ENCODE results near the gene BAIAP2.

Gene BAIAP2

DNA sequence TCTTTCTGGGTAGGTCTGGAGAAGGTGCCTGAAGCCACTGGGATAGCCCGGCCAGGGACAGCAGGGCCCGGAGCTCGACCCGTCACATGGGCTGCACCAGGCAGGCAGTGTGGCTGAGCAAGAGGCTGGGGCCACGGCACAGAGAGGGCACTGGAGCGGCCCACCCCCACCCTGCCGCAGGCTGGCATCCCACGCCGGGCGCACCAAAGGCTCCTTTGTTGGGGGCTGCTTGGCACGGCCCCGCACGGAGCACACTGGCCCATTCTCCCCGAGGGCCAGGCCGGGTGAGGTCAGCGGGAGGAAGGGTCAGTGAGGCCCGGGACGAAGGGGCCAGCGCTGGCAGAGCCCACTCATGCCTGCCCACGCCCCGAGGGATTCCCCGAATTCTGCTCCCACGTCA, 93.8 kb downstream of the BAIAP2 start:
- no peak for DNase-seq

GRCh38 chr17:81129289-81129688, 94.3 kb downstream of the BAIAP2 start:
- no peak for DNase-seq

- DNase-seq = no peak
Measured at GRCh38 chr17:81129711-81130367, 94.9 kb downstream of the BAIAP2 start.

DNA sequence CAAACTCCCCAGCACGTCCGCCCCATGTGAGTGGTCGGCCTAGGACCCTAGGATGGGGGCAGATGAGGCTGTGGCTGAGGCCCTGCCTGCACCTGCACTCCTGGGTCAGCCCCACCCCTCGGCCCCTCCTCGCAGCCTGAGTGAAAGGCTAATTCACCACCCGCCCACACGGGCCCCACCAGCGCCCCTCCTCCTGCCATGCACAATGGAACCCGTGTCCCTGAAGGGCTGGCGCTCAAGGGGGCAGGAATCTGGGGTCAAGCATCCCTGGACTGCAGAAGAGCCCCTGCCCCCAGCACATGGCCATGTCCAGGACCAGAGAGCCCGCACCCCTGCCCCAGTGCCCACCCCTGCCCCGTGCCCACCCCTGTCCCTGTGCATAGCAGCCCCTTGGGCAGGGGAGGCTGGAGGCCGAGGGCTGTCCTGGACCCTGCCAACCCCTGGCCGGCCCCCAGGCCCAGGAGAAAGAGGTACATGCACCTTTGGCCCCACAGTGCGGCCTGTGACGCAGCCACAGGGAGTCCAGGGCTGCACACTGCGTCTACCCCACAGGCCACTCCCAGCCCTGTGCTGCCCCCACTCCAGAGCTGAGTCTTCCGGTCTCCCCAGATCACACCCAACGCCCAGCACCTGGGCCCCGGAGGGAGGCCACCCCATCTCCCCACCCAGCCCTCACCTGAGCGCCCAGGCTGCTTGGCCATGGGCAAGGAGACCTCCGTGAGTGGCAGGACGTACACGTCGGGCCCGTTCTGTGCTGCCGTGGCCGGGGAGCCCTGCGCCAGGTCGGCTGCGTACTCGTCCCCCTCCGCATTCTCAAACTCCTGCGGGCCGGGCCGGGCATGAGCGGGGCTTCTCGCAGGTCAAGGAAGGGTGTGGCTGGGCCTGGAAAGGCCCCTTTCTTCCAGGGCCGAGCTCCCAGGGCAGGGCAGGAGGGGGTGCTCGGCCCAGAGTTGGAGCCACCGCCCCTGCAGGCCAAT, 95.7 kb downstream of the BAIAP2 start:
- no peak for DNase-seq

DNA sequence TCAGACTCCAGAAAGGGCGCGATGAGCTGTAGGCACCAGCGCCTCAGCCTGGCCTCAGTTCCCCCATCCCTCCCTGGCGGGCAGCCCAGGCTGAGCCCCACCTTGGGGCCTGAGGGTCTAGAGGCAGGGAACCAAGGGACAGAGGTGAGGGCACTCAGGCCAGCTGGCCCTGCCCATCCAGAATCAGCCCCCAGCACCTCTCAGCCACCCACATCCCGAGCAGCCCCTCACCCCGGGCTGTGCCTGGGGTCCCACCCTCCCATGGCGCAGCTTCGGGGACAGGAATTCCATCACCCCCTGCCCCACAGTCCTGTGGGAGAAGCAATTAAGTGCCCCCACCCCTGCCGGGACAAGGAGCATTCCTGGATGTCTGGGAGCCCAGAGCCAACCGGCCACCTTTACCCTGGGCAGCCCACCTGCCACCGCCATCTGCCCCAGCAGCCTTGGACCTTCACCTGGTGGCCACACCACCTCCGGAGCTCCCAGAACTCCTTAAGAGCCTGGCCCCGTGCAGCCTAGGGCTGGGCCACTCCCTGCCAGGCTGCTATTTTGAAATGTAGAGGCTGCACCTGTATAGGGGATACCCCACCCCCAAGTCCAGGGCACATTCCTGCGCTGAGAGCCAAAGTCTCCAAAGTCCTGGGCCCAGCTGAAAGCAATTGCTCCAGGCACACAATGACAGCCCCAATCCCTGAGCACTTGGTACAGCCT, 96.7 kb downstream of the BAIAP2 start:
- DNase-seq = no peak

DNA sequence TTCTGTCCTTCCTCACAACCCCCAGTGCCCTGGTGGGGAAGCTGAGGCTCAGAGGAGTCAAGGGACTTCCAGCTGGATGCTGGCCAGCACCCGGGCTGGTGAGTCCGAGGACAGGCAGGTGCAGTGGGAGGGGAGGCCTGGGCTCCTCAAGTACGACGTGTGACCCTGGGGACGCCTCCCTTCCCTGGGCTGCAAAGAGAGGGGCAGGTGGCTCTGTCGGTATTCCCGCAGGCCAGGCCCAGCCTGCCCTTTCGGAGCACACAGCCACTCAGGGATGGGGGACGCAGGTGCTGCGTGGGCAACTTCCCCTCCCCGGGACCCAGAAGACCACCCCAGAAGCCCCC, 97.2 kb downstream of the BAIAP2 start:
- no peak for DNase-seq

- DNase-seq = no peak
Measured at GRCh38 chr17:81132770-81133723, 98.1 kb downstream of the BAIAP2 start.

DNA sequence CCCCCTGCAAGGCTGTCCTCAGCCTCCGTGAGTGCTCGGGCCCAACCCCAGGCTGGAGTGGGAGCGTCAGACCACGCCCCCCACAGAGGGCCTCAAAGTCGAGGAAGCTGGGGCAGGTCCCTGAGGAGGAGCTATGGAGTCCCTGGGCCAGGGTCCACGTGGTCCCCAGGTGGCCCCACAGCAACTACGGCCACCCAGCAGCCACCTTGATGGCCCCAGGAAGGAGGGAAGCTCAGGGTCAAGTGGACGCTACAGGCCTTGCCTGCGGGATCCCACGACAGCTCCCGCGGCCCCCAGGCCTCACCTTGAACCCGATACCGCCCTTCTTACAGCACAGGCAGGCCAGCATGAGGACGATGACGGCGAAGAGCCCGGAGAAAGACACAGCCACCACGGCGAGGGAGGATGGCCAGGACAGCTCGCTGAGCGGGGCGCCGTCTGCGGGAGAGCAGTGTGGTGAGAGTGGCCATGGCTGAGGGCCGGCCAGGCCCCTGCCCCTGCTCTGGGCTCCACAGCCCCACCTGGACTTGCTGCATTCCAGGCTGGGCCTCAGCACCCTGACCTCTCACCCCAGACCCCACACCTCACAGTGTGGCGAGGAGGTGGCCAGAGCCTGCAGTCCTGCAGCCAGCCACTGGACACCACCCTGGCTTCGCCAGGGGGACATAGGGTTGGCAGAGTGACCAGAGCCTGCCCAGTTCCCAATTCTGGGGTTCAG, 99.3 kb downstream of the BAIAP2 start:
- no peak for DNase-seq

DNA sequence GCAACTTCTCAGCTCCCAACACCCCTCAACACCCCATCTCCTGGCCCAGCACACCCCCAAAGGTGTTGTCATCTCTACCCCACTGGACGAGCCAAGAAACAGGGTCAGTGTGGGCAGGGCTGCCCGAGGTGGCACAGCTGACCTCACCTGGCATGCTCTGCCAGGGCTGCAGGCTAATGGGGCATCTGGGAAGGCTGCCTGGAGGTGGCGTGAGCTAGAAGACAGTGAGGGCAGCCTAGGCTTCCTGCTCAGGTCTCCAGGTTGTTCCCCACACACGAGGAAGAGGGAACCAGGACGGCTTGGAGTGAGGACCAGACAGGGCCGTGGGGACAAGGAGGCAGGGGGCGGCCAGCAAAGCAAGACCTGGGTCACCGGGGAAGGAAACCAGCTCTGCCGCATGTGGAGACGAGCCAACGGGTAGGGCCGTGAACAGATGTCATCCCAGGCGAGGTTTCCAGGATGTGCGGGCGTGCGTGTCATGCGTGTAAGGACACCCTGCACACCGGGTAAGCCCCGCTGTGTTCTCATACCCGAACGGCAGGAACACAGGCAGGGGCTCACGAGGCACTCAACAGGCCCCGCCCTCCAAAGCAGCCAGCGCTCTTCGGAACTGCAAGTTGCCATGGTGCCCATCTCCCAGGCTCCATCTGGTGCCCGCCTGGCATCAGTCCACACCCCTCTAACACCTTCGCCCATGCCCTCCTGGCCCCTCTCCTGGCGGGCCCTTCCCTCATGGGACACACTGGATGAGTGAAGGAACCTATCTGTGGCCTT, 100.7 kb downstream of the BAIAP2 start:
- DNase-seq = no peak

DNA sequence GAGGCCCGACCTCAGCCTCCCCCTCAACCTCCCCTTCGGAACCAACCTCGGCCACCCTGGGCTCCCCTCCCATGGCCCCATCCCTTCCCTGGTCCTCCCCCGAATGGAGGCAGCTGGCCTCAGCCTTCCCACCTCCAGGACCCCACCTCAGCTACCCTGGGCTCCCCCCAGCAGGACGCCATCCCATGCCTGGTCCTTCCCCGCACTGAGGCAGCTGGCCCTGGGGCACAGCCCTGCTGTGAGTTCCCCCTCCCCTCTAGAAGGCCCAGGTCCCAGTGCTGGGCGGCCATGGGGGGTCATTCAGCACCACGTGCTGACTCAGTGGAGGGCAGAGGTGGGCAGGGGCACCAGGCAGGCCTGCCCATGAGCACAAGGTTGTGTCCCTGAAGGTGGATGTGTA, 101.4 kb downstream of the BAIAP2 start:
- DNase-seq = no peak

DNA sequence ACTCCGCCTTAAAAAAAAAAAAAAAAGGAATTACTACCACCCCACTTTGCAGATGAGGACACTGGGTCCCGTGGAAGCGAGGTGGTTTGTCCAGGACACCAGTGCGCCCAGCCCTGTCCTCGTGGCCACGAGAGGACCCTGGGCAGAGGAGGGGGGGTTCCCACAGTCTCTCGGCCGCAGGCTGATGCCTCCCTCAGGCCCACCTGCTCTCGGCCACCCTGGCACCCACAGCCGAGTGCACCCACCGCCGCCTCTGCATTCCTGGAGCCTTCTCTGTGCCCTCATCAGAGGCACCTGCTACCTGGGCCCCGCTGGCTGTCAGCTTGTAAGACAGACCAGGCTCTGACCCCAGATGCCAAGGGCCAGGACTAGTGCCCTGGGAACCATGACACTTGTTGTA, 102.3 kb downstream of the BAIAP2 start:
- no peak for DNase-seq

DNA sequence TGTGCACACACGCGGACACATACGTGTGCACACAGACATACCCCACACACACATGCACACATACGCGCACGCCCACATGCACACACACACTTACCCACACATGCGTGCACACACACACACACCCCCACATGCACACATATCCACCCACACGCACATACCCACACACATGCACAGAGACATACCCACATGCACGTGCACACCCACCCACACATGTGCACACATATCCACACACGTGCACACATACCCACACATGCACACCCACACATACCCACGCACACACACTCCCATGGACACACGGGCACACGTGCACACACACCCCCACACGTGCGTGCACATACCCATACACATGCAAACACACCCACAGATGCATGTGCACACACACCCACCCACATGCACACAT, 103.1 kb downstream of the BAIAP2 start:
- DNase-seq = no peak

DNA sequence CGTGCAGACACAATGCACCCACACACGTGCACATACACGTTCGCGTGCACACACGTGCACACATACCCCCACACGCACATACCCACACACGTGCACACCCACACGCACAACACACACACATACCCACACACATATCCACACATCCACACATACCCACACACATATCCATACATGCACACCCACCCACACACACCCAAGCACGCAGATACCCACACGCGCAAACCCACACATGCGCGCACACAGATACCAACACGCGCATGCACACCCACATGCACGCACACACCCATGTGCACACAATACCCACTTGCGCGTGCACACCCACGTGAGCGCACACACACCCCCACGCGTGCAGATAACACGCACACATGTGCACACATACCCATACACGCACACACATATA, 103.5 kb downstream of the BAIAP2 start:
- DNase-seq = no peak

- no peak for DNase-seq
Measured at GRCh38 chr17:81139428-81139827, 104.5 kb downstream of the BAIAP2 start.

DNA sequence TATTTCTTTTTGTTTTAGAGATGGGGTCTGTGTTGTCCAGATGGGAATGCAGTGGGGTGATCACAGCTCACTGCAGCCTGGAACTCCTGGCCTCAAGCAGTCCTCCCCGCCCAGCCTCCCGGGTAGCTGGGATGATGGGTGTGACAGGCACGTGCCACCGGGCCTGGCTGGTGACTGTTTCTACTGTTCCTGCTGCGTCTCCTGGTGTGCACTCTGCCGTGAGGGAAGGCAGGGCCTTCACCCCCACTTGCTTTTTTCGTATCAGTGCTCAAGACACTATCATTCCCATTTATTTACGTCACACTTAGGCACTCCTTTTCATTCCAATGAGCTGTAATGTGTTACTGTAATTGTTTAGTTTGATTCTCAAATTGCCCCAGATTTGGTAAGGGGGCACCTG, 105.1 kb downstream of the BAIAP2 start:
- no peak for DNase-seq

- DNase-seq = no peak
Measured at GRCh38 chr17:81140695-81141094, 105.7 kb downstream of the BAIAP2 start.

GRCh38 chr17:81142301-81143199, 107.6 kb downstream of the BAIAP2 start:
- peak; percentile 65 for DNase-seq

DNA sequence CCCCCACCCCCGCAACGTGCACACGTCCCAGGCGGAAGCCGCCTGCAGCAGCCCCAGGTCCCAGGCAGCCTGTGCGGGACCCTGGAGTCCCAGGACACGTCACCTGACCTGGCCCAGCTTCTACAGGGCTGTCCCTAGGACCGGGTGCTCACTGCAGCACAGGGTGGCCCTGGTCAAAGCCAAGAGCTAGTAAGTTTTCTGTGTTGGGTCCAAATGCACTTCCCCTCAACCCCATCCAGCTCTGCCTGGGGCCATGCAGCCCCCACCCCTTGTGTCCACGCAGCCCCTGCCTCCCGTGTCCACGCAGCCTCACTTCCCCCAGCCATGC, 108.2 kb downstream of the BAIAP2 start:
- DNase-seq = no peak

GRCh38 chr17:81143717-81144422, 108.9 kb downstream of the BAIAP2 start:
- no peak for DNase-seq

DNA sequence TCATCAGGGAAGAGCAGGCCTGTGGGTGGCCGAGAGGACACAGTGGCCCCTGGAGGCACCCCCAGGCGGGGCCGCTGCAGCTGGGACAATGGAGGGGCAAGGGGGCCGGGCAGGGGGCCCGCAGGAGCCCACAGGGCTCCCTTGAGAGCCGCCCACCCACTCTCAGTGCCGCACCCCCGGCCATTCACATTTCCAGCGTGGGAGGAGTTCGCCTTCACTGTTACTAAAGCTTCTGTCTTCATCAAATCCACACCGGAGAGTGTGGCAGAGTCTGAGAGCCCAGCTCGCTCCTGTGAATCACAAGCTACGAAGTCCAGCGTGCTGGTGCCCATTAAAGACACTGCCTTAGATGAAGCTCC, 109.5 kb downstream of the BAIAP2 start:
- DNase-seq = no peak
